HCT116 (cell line): ENCODE results near the gene TMEM203. TPM values are rescaled to one million over a fixed set of nuclear protein-coding genes. Genes with fewer than 3 reads are reported as not detected.

Experiments
- ATAC-seq: fragments of 200-7000 bp; cut with Tn5 transposase; 2 replicates; pipeline ENCODE4 v1.9.1; 2020; ENCODE audit warnings: mild to moderate bottlenecking, moderate library complexity
- BruUV-seq: library from RNA; stranded (reverse); fragments of 400-500 nt; replicated peaks from 2 replicates; lab custom pipeline; 2021; lab: Mats Ljungman, UMichigan
- CTCF ChIA-PET: fragments of 300-600 bp; sonication (Branson Sonifier 250); formaldehyde crosslinking; loops from one replicate; lab custom pipeline; 2021; ENCODE audit warnings: antibody characterized with exemption; lab: Charles Lee
- POLR2A ChIA-PET: fragments of 300-600, 350-600 bp; sonication (Branson Sonifier 250); formaldehyde crosslinking; loops from one replicate; lab custom pipeline; 2021; ENCODE audit warnings: antibody characterized with exemption; lab: Charles Lee
- RAD21 ChIA-PET, 2 experiments: fragments of 300-600 bp; sonication (Branson Sonifier 250); formaldehyde crosslinking; loops; one replicate each; lab custom pipeline; 2023; ENCODE audit warnings: low total read pairs in 2 of 2; ENCODE audit not compliant: uncharacterized antibody in 2 of 2, unreplicated experiment in 2 of 2, low non-redundant PET in 1 of 2; lab: Charles Lee
- DNase-seq: peaks from one replicate; pipeline ENCODE4 v3.0.0-alpha.2; 2010; ENCODE audit warnings: low read depth, low spot score
- H2AFZ ChIP-seq: fragments of 200-600 bp; shearing (Covaris generic), sonication (generic); 2 replicates; pipeline ENCODE4 v1.6.1; 2017; ENCODE audit warnings: low read depth, mixed run types, mixed read lengths, antibody characterized with exemption, low read length; ENCODE audit not compliant: poor library complexity, severe bottlenecking
- H3K27ac ChIP-seq: 2 replicates; pipeline ENCODE4 v1.5.1; 2012; ENCODE audit warnings: low read depth, low read length
- H3K27me3 ChIP-seq: fragments of 200-600 bp; sonication (generic); 2 replicates; pipeline ENCODE4 v1.6.1; 2016; ENCODE audit warnings: mixed run types, low read length, mixed read lengths; ENCODE audit not compliant: insufficient read depth
- H3K36me3 ChIP-seq, 2 experiments: fragments of 200-500 bp in 1 of 2; fragments of 200-600 bp in 1 of 2; sonication (Bioruptor generic) in 1 of 2; sonication (generic) in 1 of 2; 2 replicates each; pipeline versions ENCODE4 v1.5.1 to v1.6.1; 2014 to 2016; ENCODE audit warnings: low read length in 2 of 2, inconsistent platforms in 1 of 2, mixed read lengths in 1 of 2, mixed run types in 1 of 2; ENCODE audit not compliant: insufficient read depth in 2 of 2, control insufficient read depth in 1 of 2
- H3K4me1 ChIP-seq, 2 experiments: fragments of 200-600 bp in 1 of 2; sonication (generic) in 1 of 2; 2 replicates each; pipeline versions ENCODE4 v1.5.1 to v1.6.1; 2012 to 2017; ENCODE audit warnings: low read length in 2 of 2, inconsistent platforms in 1 of 2, mild to moderate bottlenecking in 1 of 2, mixed read lengths in 1 of 2, mixed run types in 1 of 2, moderate library complexity in 1 of 2; ENCODE audit not compliant: insufficient read depth in 2 of 2, control insufficient read depth in 1 of 2
- H3K4me2 ChIP-seq: fragments of 200-600 bp; sonication (generic); 2 replicates; pipeline ENCODE4 v1.6.1; 2017; ENCODE audit warnings: mixed run types, low read length, mixed read lengths
- H3K4me3 ChIP-seq, 2 experiments: fragments of 200-600 bp in 1 of 2; sonication (generic) in 1 of 2; replicated peaks in 1 of 2; 2 replicates each; pipeline ENCODE4 v1.5.1; 2011 to 2016; ENCODE audit warnings: low read length in 2 of 2, control low read depth in 1 of 2, low read depth in 1 of 2, mild to moderate bottlenecking in 1 of 2, mixed read lengths in 1 of 2, mixed run types in 1 of 2
- H3K79me2 ChIP-seq: fragments of 200-600 bp; sonication (generic); 2 replicates; pipeline ENCODE4 v1.6.1; 2017; ENCODE audit warnings: mild to moderate bottlenecking, mixed run types, low read length, moderate library complexity, mixed read lengths; ENCODE audit not compliant: insufficient read depth
- H3K9ac ChIP-seq: fragments of 200-600 bp; sonication (generic); 2 replicates; pipeline ENCODE4 v1.6.1; 2016; ENCODE audit warnings: low read length, mixed read lengths
- H3K9me2 ChIP-seq: fragments of 200-600 bp; sonication (generic), shearing (Covaris generic); 2 replicates; pipeline ENCODE4 v1.6.1; 2017; ENCODE audit warnings: mixed run types, mild to moderate bottlenecking, moderate library complexity; ENCODE audit not compliant: insufficient read depth
- H3K9me3 ChIP-seq, 2 experiments: fragments of 200-500 bp in 1 of 2; fragments of 200-600 bp in 1 of 2; sonication (Bioruptor generic) in 1 of 2; sonication (generic) in 1 of 2; 2 replicates each; pipeline ENCODE4 v1.6.1; 2014 to 2017; ENCODE audit warnings: low read length in 2 of 2, mixed read lengths in 2 of 2, inconsistent platforms in 1 of 2, low read depth in 1 of 2, mild to moderate bottlenecking in 1 of 2, mixed run types in 1 of 2, moderate library complexity in 1 of 2; ENCODE audit not compliant: control insufficient read depth in 1 of 2, insufficient read depth in 1 of 2
- H4K20me1 ChIP-seq: fragments of 200-600 bp; sonication (generic), shearing (Covaris generic); 2 replicates; pipeline ENCODE4 v1.6.1; 2017; ENCODE audit warnings: mixed run types, mild to moderate bottlenecking, moderate library complexity; ENCODE audit not compliant: insufficient read depth
- CTCF ChIP-seq, 3 experiments: fragments of 200-600 bp in 1 of 3; sonication (generic) in 1 of 3; IDR thresholded peaks in 2 of 3; conservative IDR thresholded peaks in 1 of 3; 2 replicates each; pipeline ENCODE4 v1.5.1; 2012 to 2017; ENCODE audit warnings: low read depth in 2 of 3, low read length in 2 of 3, antibody characterized with exemption in 1 of 3, borderline replicate concordance in 1 of 3, control low read depth in 1 of 3, mild to moderate bottlenecking in 1 of 3, mixed read lengths in 1 of 3, mixed run types in 1 of 3, moderate library complexity in 1 of 3; ENCODE audit not compliant: insufficient read depth in 1 of 3
- EGR1 ChIP-seq: IDR thresholded peaks from 2 replicates; pipeline ENCODE4 v1.6.1; 2012; ENCODE audit warnings: low read depth
- EZH2phosphoT487 ChIP-seq: fragments of 200-600 bp; IDR thresholded peaks from 2 replicates; pipeline ENCODE4 v1.6.1; 2018; ENCODE audit warnings: antibody characterized with exemption, borderline replicate concordance
- FOSL1 ChIP-seq: IDR thresholded peaks from 2 replicates; pipeline ENCODE4 v1.6.1; 2012; ENCODE audit warnings: low read depth
- POLR2A ChIP-seq: IDR thresholded peaks from 2 replicates; pipeline ENCODE4 v1.7.0; 2011; ENCODE audit warnings: borderline replicate concordance; ENCODE audit not compliant: insufficient read depth, insufficient read length; ENCODE audit errors: extremely low read depth
- POLR2AphosphoS5 ChIP-seq: IDR thresholded peaks from 2 replicates; pipeline ENCODE4 v1.6.1; 2011; ENCODE audit warnings: mild to moderate bottlenecking, low read depth, low read length, moderate library complexity
- SIN3A ChIP-seq: IDR thresholded peaks from 2 replicates; pipeline ENCODE4 v1.6.1; 2012; ENCODE audit warnings: low read depth
- SRF ChIP-seq: IDR thresholded peaks from 2 replicates; pipeline ENCODE4 v1.6.1; 2012; ENCODE audit warnings: low read depth
- YY1 ChIP-seq: IDR thresholded peaks from 2 replicates; pipeline ENCODE4 v1.6.1; 2011; ENCODE audit warnings: low read length, low read depth, moderate library complexity, mild to moderate bottlenecking; ENCODE audit not compliant: insufficient replicate concordance; ENCODE audit errors: extremely low read depth
- ZFX ChIP-seq: fragments of 450-650 bp; IDR thresholded peaks from 2 replicates; pipeline ENCODE4 v1.6.1; 2017
- ZNF274 ChIP-seq: fragments of 200-500 bp; sonication (Bioruptor generic); IDR thresholded peaks from 2 replicates; pipeline ENCODE4 v1.6.1; 2014; ENCODE audit warnings: mild to moderate bottlenecking, low read depth, low read length, inconsistent platforms
- intact Hi-C: fragments of 100-400 bp; cut with micrococcal nuclease; formaldehyde crosslinking; loops from 2 replicates; pipeline ENCODE4 v1.10.0; 2022
- total RNA-seq: library from RNA; stranded (reverse); gene quantifications from one replicate; pipeline ENCODE4 v1.2.1, GENCODE V29; 2021; ENCODE audit not compliant: unreplicated experiment
- TF ChIP-seq, protein P1 (sequence below): IDR thresholded peaks from 2 replicates; pipeline ENCODE4 v1.6.1; 2012; ENCODE audit warnings: low read depth
- TF ChIP-seq, protein P2 (sequence below): IDR thresholded peaks from 2 replicates; pipeline ENCODE4 v1.6.1; 2012

TMEM203 gene
- total RNA-seq, 1 experiment from 2014 or later, result 45.0 TPM

- TF ChIP-seq CTCF (IDR thresholded peaks at IDR 0.05 in 2 of 3, conservative IDR thresholded peaks at IDR 0.05 in 1 of 3; ENCODE audit: borderline replicate concordance in 1 of 3, insufficient read depth in 1 of 3, low read depth in 2 of 3, low read length in 2 of 3), result no peak
- 0 out of 2 replicates have a peak, but pooled peaks have one; percentile 14 for TF ChIP-seq ZFX
- peak; percentile 25 for TF ChIP-seq YY1
- TF ChIP-seq EZH2phosphoT487, result no peak
- peak; percentile 80 for TF ChIP-seq POLR2AphosphoS5
- no peak for TF ChIP-seq SRF
- TF ChIP-seq SIN3A, result no peak
- TF ChIP-seq, protein P1, sequence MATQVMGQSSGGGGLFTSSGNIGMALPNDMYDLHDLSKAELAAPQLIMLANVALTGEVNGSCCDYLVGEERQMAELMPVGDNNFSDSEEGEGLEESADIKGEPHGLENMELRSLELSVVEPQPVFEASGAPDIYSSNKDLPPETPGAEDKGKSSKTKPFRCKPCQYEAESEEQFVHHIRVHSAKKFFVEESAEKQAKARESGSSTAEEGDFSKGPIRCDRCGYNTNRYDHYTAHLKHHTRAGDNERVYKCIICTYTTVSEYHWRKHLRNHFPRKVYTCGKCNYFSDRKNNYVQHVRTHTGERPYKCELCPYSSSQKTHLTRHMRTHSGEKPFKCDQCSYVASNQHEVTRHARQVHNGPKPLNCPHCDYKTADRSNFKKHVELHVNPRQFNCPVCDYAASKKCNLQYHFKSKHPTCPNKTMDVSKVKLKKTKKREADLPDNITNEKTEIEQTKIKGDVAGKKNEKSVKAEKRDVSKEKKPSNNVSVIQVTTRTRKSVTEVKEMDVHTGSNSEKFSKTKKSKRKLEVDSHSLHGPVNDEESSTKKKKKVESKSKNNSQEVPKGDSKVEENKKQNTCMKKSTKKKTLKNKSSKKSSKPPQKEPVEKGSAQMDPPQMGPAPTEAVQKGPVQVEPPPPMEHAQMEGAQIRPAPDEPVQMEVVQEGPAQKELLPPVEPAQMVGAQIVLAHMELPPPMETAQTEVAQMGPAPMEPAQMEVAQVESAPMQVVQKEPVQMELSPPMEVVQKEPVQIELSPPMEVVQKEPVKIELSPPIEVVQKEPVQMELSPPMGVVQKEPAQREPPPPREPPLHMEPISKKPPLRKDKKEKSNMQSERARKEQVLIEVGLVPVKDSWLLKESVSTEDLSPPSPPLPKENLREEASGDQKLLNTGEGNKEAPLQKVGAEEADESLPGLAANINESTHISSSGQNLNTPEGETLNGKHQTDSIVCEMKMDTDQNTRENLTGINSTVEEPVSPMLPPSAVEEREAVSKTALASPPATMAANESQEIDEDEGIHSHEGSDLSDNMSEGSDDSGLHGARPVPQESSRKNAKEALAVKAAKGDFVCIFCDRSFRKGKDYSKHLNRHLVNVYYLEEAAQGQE, result no peak
- no peak for TF ChIP-seq FOSL1
- TF ChIP-seq ZNF274, result no peak
- TF ChIP-seq, protein P2, sequence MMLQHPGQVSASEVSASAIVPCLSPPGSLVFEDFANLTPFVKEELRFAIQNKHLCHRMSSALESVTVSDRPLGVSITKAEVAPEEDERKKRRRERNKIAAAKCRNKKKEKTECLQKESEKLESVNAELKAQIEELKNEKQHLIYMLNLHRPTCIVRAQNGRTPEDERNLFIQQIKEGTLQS, result no peak
- TF ChIP-seq EGR1, result no peak
- TF ChIP-seq POLR2A, result peak; percentile 34
- BruUV-seq, result TSS peak; percentile 34
- intact Hi-C loops, result no loop called here
- Histone ChIP-seq H3K9me3 (no peaks in the 10 kb centered on the region), H3K27ac (peak overlapping the region; percentile 94), H3K4me3 (peak overlapping the region; percentile 45 to 46), H3K9me2 (no peaks in the 10 kb centered on the region), H3K4me2 (peak overlapping the region; percentile 77), H4K20me1 (no peaks in the 10 kb centered on the region), H3K4me1 (peaks cover 28 to 59% of the 10 kb centered on the region in 2 experiments), H2AFZ (no peak overlapping the region), H3K9ac (peak overlapping the region; percentile 52), H3K79me2 (no peaks in the 10 kb centered on the region), H3K27me3 (no peaks in the 10 kb centered on the region), H3K36me3 (no peaks in the 10 kb centered on the region)
- CTCF ChIA-PET, result interaction anchor here (0.9 kb wide), 1 partner anchor 10 kb away, joined by 3 read pairs; the partner anchor contains the start of gene RNF224
- RAD21 ChIA-PET, result no interaction called here
- POLR2A ChIA-PET, result interaction anchor here (0.7 to 1.8 kb wide), 3 partner anchors 9 to 54 kb away, joined by 3 to 6 read pairs (median 5); partner anchors contain the start of gene RNF224
- DNase-seq (peak; percentile 53), ATAC-seq (peak; percentile 77)
Observed at GRCh38 chr9:137217276-137218211, 12.1 kb upstream of the TMEM203 start.
